ENCODE data around the gene EED. TPM values are rescaled to one million over a fixed set of nuclear protein-coding genes. Genes with fewer than 3 reads are reported as not detected.

The EED gene
- total and polyA plus RNA-seq, 4 donors, result 5.4 to 17.1 (median 8.2) TPM

- H3K9me3 ChIP-seq (ENCODE audit: control insufficient read depth in 4 of 4, low read length in 3 of 4), result no peaks in the 10 kb centered on the region
- H3K9ac ChIP-seq (ENCODE audit: low read depth in 1 of 2, low read length in 2 of 2), result no peak overlapping the region
- H3K27ac ChIP-seq (ENCODE audit: low read depth in 1 of 2, low read length in 2 of 2), result no peak overlapping the region
- H3K4me1 ChIP-seq (ENCODE audit: control insufficient read depth in 4 of 4, insufficient read depth in 4 of 4, low read length in 3 of 4), result no peaks in the 10 kb centered on the region
- H3K27me3 ChIP-seq (ENCODE audit: control insufficient read depth in 4 of 4, insufficient read depth in 4 of 4, low read length in 3 of 4), result no peaks in the 10 kb centered on the region
- no peak for DNase-seq (ENCODE audit: low spot score)
- H3K4me3 ChIP-seq (ENCODE audit: low read depth in 1 of 3, low read length in 3 of 3), result no peak overlapping the region
- TF ChIP-seq GABPA (IDR thresholded peaks at IDR 0.05 in 1 of 2, conservative IDR thresholded peaks at IDR 0.05 in 1 of 2) (no peak), FOXA1 (IDR thresholded peaks at IDR 0.05) (no peak), FOXA2 (IDR thresholded peaks at IDR 0.05) (no peak), RAD21 (IDR thresholded peaks at IDR 0.05) (no peak), EGR1 (IDR thresholded peaks at IDR 0.05; ENCODE audit: low read depth in 2 of 2) (no peak), TAF1 (conservative IDR thresholded peaks at IDR 0.05) (no peak), NR2F2 (IDR thresholded peaks at IDR 0.05) (no peak), RXRA (IDR thresholded peaks at IDR 0.05) (no peak), SP1 (IDR thresholded peaks at IDR 0.05) (no peak), CTCF (IDR thresholded peaks at IDR 0.05; ENCODE audit: low read depth, low read length, missing input control) (no peak), JUND (IDR thresholded peaks at IDR 0.05) (no peak), ZBTB33 (IDR thresholded peaks at IDR 0.05) (no peak), YY1 (IDR thresholded peaks at IDR 0.05) (no peak), MAX (IDR thresholded peaks at IDR 0.05) (no peak)
- TF ChIP-seq, protein P1, sequence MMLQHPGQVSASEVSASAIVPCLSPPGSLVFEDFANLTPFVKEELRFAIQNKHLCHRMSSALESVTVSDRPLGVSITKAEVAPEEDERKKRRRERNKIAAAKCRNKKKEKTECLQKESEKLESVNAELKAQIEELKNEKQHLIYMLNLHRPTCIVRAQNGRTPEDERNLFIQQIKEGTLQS (IDR thresholded peaks at IDR 0.05), result no peak
- TF ChIP-seq, protein P2, sequence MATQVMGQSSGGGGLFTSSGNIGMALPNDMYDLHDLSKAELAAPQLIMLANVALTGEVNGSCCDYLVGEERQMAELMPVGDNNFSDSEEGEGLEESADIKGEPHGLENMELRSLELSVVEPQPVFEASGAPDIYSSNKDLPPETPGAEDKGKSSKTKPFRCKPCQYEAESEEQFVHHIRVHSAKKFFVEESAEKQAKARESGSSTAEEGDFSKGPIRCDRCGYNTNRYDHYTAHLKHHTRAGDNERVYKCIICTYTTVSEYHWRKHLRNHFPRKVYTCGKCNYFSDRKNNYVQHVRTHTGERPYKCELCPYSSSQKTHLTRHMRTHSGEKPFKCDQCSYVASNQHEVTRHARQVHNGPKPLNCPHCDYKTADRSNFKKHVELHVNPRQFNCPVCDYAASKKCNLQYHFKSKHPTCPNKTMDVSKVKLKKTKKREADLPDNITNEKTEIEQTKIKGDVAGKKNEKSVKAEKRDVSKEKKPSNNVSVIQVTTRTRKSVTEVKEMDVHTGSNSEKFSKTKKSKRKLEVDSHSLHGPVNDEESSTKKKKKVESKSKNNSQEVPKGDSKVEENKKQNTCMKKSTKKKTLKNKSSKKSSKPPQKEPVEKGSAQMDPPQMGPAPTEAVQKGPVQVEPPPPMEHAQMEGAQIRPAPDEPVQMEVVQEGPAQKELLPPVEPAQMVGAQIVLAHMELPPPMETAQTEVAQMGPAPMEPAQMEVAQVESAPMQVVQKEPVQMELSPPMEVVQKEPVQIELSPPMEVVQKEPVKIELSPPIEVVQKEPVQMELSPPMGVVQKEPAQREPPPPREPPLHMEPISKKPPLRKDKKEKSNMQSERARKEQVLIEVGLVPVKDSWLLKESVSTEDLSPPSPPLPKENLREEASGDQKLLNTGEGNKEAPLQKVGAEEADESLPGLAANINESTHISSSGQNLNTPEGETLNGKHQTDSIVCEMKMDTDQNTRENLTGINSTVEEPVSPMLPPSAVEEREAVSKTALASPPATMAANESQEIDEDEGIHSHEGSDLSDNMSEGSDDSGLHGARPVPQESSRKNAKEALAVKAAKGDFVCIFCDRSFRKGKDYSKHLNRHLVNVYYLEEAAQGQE (IDR thresholded peaks at IDR 0.05), result no peak
- no peaks in the 10 kb centered on the region for H3K36me3 ChIP-seq (ENCODE audit: control insufficient read depth in 4 of 4, insufficient read depth in 3 of 4, low read depth in 1 of 4, low read length in 3 of 4)
Measured at GRCh38 chr11:86232556-86232955, 12.0 kb upstream of the EED start.
